Adrenal gland (tissue), 12 donors: Measurements from ENCODE around the gene ROCK2. TPM values are rescaled to one million over a fixed set of nuclear protein-coding genes. Genes with fewer than 3 reads are reported as not detected.

Experiments
- DNase-seq, 7 donors: peaks; one replicate each; pipeline ENCODE4 v3.0.0-alpha.2; 2019 to 2020
- H3K27ac ChIP-seq, 5 donors: fragments of 200-600 bp; sonication (generic) in 4 of 5; 1 replicate in 3 of 5; 2 replicates in 2 of 5; pipeline versions ENCODE4 v1.5.1 to v1.8.0; 2016 to 2020; ENCODE audit warnings: mild to moderate bottlenecking in 1 of 5
- H3K27me3 ChIP-seq: fragments of 200-600 bp; 2 replicates; pipeline ENCODE4 v1.8.0; 2021
- H3K36me3 ChIP-seq, 2 donors: fragments of 200-600 bp; replicated peaks in 1 of 2; 1 replicate in 1 of 2; 2 replicates in 1 of 2; pipeline versions ENCODE4 v1.5.1 to v1.8.0; 2018 to 2022
- H3K4me1 ChIP-seq, 2 donors: fragments of 200-600 bp; replicated peaks in 1 of 2; 1 replicate in 1 of 2; 2 replicates in 1 of 2; pipeline versions ENCODE4 v1.5.1 to v1.8.0; 2018 to 2021
- H3K4me3 ChIP-seq, 4 donors: fragments of 200-600 bp; sonication (generic) in 3 of 4; one replicate each; pipeline ENCODE4 v1.5.1; 2016 to 2018
- H3K9me3 ChIP-seq, 3 donors: fragments of 200-600 bp; sonication (generic) in 1 of 3; replicated peaks in 1 of 3; 1 replicate in 2 of 3; 2 replicates in 1 of 3; pipeline versions ENCODE4 v1.5.1 to v1.8.0; 2016 to 2021
- POLR2A ChIP-seq, 2 donors: fragments of 450-650 bp; IDR thresholded peaks; one replicate each; pipeline ENCODE4 v1.6.1; 2017; ENCODE audit warnings: antibody characterized with exemption in 2 of 2, mild to moderate bottlenecking in 2 of 2, moderate library complexity in 1 of 2
- WGBS, 4 donors: extraction: QIAGEN DNeasy Blood & Tissue Kit in 2 of 4; methylation state at CpG; one replicate each; pipeline versions ENCODE4 v1.1.5 to v1.1.7; 2013 to 2017; 5-methylcytosine and 5-hydroxymethylcytosine counted together
- intact Hi-C, 2 donors: fragments of 100-400 bp; cut with DNase I; formaldehyde crosslinking; loops; one replicate each; pipeline versions ENCODE4 v1.14.1 to v1.15.0; 2022 to 2023
- polyA plus RNA-seq, 3 donors: library from polyadenylated mRNA; stranded (reverse); fragments of 200-250 nt in 2 of 3; fragments of 350-450 nt in 1 of 3; fragmentation: Illumina TruSeq in 1 of 3; extraction: RNeasy Lipid Tissue Mini Kit (QIAGEN cat#74804) in 1 of 3; gene quantifications; one replicate each; pipeline ENCODE4 v1.2.3, GENCODE V29; 2013 to 2014
- total RNA-seq, 9 donors: library from RNA; depleted of rRNA in 4 of 9; stranded (reverse); fragments of >200 nt in 4 of 9; fragments of 120-200 nt in 1 of 9; fragmentation: NEBNext Ultra II Directional in 1 of 9; extraction: Animal tissue kit (Norgen Biotek cat#: 25700) in 1 of 9; gene quantifications; one replicate each; pipeline versions ENCODE4 v1.1.0 to v1.2.4, GENCODE V29; 2013 to 2023
- TF ChIP-seq, protein P1 (sequence below), 6 experiments: fragments of 450-650 bp in 4 of 6; fragments of 200-600 bp in 2 of 6; sonication (generic) in 1 of 6; IDR thresholded peaks; 1 replicate in 5 of 6; 2 replicates in 1 of 6; pipeline versions ENCODE4 v1.5.1 to v1.8.0; 2016 to 2021; ENCODE audit warnings: antibody characterized with exemption in 6 of 6, mild to moderate bottlenecking in 2 of 6, moderate library complexity in 1 of 6
- donor health status: healthy with polysubstance abuse.
- donor health status: Bipolar disorder and iron deficiency.
- donor health status: DM: yes; HTN: yes; CAD: no.
- donor health status: DM: no; HTN: no; CAD: no.
- donor health status: DM: no; HTN: no; CAD: no.
- donor health status: DM: yes; HTN: yes; CAD: no.

Gene ROCK2
- total and polyA plus RNA-seq, 12 donors: 5.0 to 46.6 (median 26.2) TPM

DNA sequence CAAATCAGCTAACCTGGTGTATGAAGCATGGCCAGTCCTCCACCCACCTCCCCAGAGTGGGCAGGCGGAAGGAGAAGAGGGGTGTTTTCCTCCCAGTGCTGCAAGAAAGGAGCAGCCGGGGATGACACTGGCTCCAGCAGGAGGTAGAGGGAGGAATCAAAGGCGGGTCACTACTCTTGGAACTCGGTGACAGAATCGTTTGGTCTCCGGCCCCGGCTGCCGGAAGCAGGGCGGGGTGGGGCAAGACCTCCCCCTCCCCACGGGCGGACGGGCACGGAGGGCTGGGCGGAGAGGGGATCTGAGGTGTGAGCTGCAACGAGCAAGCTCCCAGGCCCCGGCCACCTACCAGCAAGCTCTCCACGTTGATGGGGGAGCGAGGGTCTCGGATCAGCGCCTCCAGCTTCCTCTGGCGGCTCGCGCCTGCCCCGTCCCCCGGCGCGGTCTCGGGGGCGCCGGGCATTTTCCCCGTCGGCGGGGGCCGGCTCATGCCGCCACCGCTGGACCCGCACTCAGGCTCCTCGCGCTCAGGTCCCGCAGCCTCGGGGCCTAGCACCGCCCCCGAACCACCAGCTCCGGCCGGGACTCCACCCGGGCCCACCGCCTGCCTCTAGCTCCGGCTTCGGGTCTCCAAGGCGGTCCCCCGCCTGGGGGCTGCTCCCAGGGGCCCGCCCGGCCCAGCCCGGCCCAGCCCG lies 640 bp downstream of the ROCK2 start:
- Histone ChIP-seq H3K36me3 (no peaks in the 10 kb centered on the region), H3K27ac (peak overlapping the region; percentile 2 to 100 (median 96)), H3K27me3 (no peaks in the 10 kb centered on the region), H3K9me3 (no peaks in the 10 kb centered on the region), H3K4me3 (peak overlapping the region; percentile 31 to 78 (median 59)), H3K4me1 (peaks cover 10 to 42% of the 10 kb centered on the region in 2 donors)
- TF ChIP-seq, protein P1, sequence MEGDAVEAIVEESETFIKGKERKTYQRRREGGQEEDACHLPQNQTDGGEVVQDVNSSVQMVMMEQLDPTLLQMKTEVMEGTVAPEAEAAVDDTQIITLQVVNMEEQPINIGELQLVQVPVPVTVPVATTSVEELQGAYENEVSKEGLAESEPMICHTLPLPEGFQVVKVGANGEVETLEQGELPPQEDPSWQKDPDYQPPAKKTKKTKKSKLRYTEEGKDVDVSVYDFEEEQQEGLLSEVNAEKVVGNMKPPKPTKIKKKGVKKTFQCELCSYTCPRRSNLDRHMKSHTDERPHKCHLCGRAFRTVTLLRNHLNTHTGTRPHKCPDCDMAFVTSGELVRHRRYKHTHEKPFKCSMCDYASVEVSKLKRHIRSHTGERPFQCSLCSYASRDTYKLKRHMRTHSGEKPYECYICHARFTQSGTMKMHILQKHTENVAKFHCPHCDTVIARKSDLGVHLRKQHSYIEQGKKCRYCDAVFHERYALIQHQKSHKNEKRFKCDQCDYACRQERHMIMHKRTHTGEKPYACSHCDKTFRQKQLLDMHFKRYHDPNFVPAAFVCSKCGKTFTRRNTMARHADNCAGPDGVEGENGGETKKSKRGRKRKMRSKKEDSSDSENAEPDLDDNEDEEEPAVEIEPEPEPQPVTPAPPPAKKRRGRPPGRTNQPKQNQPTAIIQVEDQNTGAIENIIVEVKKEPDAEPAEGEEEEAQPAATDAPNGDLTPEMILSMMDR (IDR thresholded peaks at IDR 0.05): no peak
- TF ChIP-seq POLR2A (IDR thresholded peaks at IDR 0.05): peak in 1 of 2 donors; percentile 63
- intact Hi-C loops: loop anchor here in 1 of 2 donors (5.0 kb wide), 1 partner anchor 64 kb away; no protein-coding TSS in a partner anchor
- WGBS, 4 donors: 0 to 1% (median 0%) methylated on average over 4 to 55 of the region's 55 CpGs
- DNase-seq: peak; percentile 42 to 69 (median 55)

DNA sequence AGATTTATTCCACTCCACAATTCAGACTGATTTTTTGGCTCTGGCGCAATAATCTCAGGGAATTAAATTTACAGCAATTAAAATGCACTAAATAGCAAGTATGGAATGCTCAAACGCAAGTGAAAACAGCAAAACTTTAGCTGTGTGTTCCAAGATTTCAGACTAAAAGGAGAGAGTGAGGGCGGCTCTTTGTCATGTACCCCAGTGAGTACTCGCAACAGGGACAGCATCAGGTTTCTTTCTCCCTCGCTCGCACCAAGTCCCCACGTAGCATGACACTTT lies 1.1 kb downstream of the ROCK2 start:
- Histone ChIP-seq H3K27ac (peak overlapping the region; percentile 2 to 100 (median 96)), H3K4me1 (peaks cover 10 to 43% of the 10 kb centered on the region in 2 donors)

DNA sequence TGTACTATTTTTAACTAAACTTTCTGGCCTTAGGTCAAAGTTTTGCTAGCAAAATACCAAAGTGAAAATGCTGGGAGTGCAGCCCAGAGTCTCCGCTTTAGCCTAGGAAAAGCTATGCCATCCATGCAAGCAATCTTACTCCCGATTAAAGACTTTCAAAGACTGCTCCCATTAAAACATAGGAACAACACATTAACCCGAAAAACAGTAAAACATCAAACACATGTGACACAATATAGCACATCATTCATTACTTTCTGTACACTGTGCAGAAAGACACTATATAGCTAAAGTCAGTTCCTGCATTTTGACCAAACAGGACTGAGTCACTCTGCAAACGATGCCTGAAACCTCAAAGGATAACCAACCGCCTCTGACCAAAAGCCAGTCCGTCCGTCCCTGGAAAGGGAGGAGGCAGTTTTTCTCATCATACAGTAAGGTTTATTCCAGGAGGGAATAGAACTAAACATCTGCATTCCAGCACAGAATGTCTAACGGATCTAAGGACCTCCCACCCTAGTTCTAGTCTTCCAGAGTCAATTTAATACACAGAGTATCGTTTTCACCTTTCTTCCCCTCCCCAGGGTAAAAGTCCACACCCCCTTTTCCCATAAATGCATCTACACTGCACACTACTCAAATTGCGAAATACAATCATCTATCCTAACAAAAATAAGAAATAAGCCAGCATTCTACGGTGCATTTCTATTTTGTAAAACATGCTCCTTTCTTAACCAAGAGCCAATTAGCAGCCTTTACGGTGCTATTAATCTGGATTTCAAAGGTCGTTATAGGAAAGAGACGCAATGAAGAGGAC lies 1.7 kb downstream of the ROCK2 start:
- peak overlapping the region; percentile 47 to 100 (median 96) for H3K27ac ChIP-seq
- DNase-seq: peak in 3 of 7 donors; percentile 30 to 40 (median 31)
- H3K9me3 ChIP-seq: no peaks in the 10 kb centered on the region
- H3K4me1 ChIP-seq: peaks cover 10 to 43% of the 10 kb centered on the region in 2 donors
- 2 to 5% (median 2%) methylated on average over 14 of the region's 14 CpGs for WGBS, 4 donors
- no peaks in the 10 kb centered on the region for H3K27me3 ChIP-seq
- TF ChIP-seq, protein P1 (IDR thresholded peaks at IDR 0.05): no peak
- peak in 1 of 2 donors; percentile 60 for TF ChIP-seq POLR2A (IDR thresholded peaks at IDR 0.05)
- H3K36me3 ChIP-seq: no peaks in the 10 kb centered on the region
- intact Hi-C loops: loop anchor here in 1 of 2 donors (5.0 kb wide), 1 partner anchor 65 kb away; no protein-coding TSS in a partner anchor
- peak overlapping the region in 3 of 4 donors; percentile 31 to 78 (median 65) for H3K4me3 ChIP-seq

More for the DNA sequence above, 1.1 kb downstream of the ROCK2 start:
- 0 to 1% (median 0%) methylated on average over 7 of the region's 7 CpGs for WGBS, 4 donors
- intact Hi-C loops: loop anchor here in 1 of 2 donors (5.0 kb wide), 1 partner anchor 64 kb away; no protein-coding TSS in a partner anchor
- TF ChIP-seq, protein P1 (IDR thresholded peaks at IDR 0.05): no peak
- no peak for TF ChIP-seq POLR2A (IDR thresholded peaks at IDR 0.05)
- H3K36me3 ChIP-seq: no peaks in the 10 kb centered on the region
- peak overlapping the region in 3 of 4 donors; percentile 31 to 78 (median 65) for H3K4me3 ChIP-seq
- H3K9me3 ChIP-seq: no peaks in the 10 kb centered on the region
- no peaks in the 10 kb centered on the region for H3K27me3 ChIP-seq
- no peak for DNase-seq

DNA sequence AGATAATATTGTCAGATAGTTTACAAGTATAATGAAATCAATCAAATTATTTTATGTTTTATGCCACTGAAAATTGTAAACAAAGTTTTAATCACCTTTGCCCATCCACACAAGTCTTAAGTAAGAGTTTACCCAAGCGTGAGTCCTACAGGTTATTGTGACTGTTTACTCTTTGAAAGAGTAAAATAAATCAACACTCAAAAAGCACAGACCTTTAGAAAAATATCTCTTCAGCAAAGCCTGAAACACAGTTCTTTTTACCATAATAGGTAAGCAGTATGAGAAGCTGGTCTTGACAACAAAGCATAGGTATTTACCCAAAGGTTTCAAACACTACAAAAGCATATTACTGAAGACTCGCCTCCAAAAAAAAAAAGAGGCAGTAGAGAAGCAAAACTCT lies 3.7 kb downstream of the ROCK2 start:
- TF ChIP-seq, protein P1 (IDR thresholded peaks at IDR 0.05): no peak
- no peak for TF ChIP-seq POLR2A (IDR thresholded peaks at IDR 0.05)
- WGBS, 4 donors: 74 to 84% (median 80%) methylated on average over 2 of the region's 2 CpGs
- Histone ChIP-seq H3K4me3 (no peak overlapping the region), H3K9me3 (no peaks in the 10 kb centered on the region), H3K4me1 (peaks cover 8 to 43% of the 10 kb centered on the region in 2 donors), H3K36me3 (no peaks in the 10 kb centered on the region), H3K27ac (no peak overlapping the region), H3K27me3 (no peaks in the 10 kb centered on the region)
- no peak for DNase-seq
- intact Hi-C loops: loop anchor here in 1 of 2 donors (5.0 kb wide), 1 partner anchor 67 kb away; no protein-coding TSS in a partner anchor
